IMR-90 (cell line): Measurements from ENCODE around the gene STXBP2. TPM values are rescaled to one million over a fixed set of nuclear protein-coding genes. Genes with fewer than 3 reads are reported as not detected.

Experiments used
- ATAC-seq: fragments of 200-7000 bp; cut with Tn5 transposase; 2 replicates; pipeline ENCODE4 v1.9.1; 2020; ENCODE audit warnings: low read depth, mild to moderate bottlenecking, moderate library complexity
- BruUV-seq: library from RNA; stranded (reverse); fragments of 400-500 nt; replicated peaks from 2 replicates; lab custom pipeline; 2021; lab: Mats Ljungman, UMichigan
- CTCF ChIA-PET: fragments of 300-600 bp; formaldehyde crosslinking; extraction: SDS; loops from one replicate; lab custom pipeline; 2021; ENCODE audit warnings: antibody characterized with exemption; lab: Yijun Ruan, JAX
- POLR2A ChIA-PET: fragments of 300-600 bp; sonication (Branson Sonifier 250); formaldehyde crosslinking; loops from one replicate; lab custom pipeline; 2022; ENCODE audit warnings: antibody characterized with exemption; ENCODE audit not compliant: unreplicated experiment; lab: Charles Lee
- DNase-seq: peaks from one replicate; pipeline ENCODE4 v3.0.0; 2013
- H2AFZ ChIP-seq: replicated peaks from 2 replicates; pipeline ENCODE3; 2013; ENCODE audit warnings: low read length, mild to moderate bottlenecking; ENCODE audit not compliant: poor library complexity
- H2AK5ac ChIP-seq: 2 replicates; pipeline ENCODE4 v1.6.1; 2013; ENCODE audit warnings: low read depth, low read length, inconsistent platforms
- H2AK9ac ChIP-seq: replicated peaks from 2 replicates; pipeline ENCODE3; 2013; ENCODE audit warnings: mild to moderate bottlenecking, low read depth, low read length, moderate library complexity; ENCODE audit not compliant: poor library complexity
- H2BK120ac ChIP-seq: 2 replicates; pipeline ENCODE4 v1.6.1; 2013; ENCODE audit warnings: low read depth, low read length, inconsistent platforms
- H2BK15ac ChIP-seq: 3 replicates; pipeline ENCODE4 v1.6.1; 2013; ENCODE audit warnings: low read depth, low read length, inconsistent platforms
- H2BK20ac ChIP-seq: 2 replicates; pipeline ENCODE4 v1.6.1; 2013; ENCODE audit warnings: low read depth, mild to moderate bottlenecking, inconsistent platforms, low read length, moderate library complexity
- H2BK5ac ChIP-seq: 2 replicates; pipeline ENCODE4 v1.6.1; 2013; ENCODE audit warnings: mild to moderate bottlenecking, low read depth, low read length, inconsistent platforms; ENCODE audit not compliant: poor library complexity, severe bottlenecking
- H3K14ac ChIP-seq: replicated peaks from 2 replicates; pipeline ENCODE4 v1.6.1; 2013; ENCODE audit warnings: low read depth, low read length, inconsistent platforms
- H3K18ac ChIP-seq: 2 replicates; pipeline ENCODE4 v1.6.1; 2013; ENCODE audit warnings: low read depth, low read length, control low read depth
- H3K23ac ChIP-seq: 2 replicates; pipeline ENCODE4 v1.6.1; 2013; ENCODE audit warnings: low read depth, low read length, inconsistent platforms
- H3K27ac ChIP-seq: 2 replicates; pipeline ENCODE4 v1.5.1; 2013; ENCODE audit warnings: mild to moderate bottlenecking, control low read depth, low read length; ENCODE audit not compliant: insufficient read depth
- H3K27me3 ChIP-seq: 2 replicates; pipeline ENCODE4 v1.6.1; 2013; ENCODE audit warnings: low read length; ENCODE audit not compliant: control insufficient read depth, insufficient read depth
- H3K36me3 ChIP-seq: 2 replicates; pipeline ENCODE4 v1.6.1; 2013; ENCODE audit warnings: low read length, mixed read lengths; ENCODE audit not compliant: control insufficient read depth, insufficient read depth
- H3K4ac ChIP-seq: 2 replicates; pipeline ENCODE4 v1.6.1; 2013; ENCODE audit warnings: low read depth, low read length, inconsistent platforms
- H3K4me1 ChIP-seq: 2 replicates; pipeline ENCODE4 v1.6.1; 2013; ENCODE audit warnings: low read length, mixed read lengths; ENCODE audit not compliant: control insufficient read depth, insufficient read depth
- H3K4me2 ChIP-seq: 2 replicates; pipeline ENCODE4 v1.6.1; 2013; ENCODE audit warnings: low read depth, mild to moderate bottlenecking, control low read depth, low read length, moderate library complexity
- H3K4me3 ChIP-seq: 2 replicates; pipeline ENCODE4 v1.5.1; 2013; ENCODE audit warnings: low read depth, mild to moderate bottlenecking, control low read depth, low read length, moderate library complexity; ENCODE audit not compliant: insufficient read depth
- H3K56ac ChIP-seq: 2 replicates; pipeline ENCODE4 v1.6.1; 2013; ENCODE audit warnings: low read length, inconsistent platforms; ENCODE audit not compliant: insufficient read depth; ENCODE audit errors: extremely low read depth
- H3K79me1 ChIP-seq, 2 experiments: 2 replicates each; pipeline ENCODE4 v1.6.1; 2013; ENCODE audit warnings: low read length in 2 of 2, inconsistent platforms in 1 of 2, low read depth in 1 of 2
- H3K9ac ChIP-seq: 2 replicates; pipeline ENCODE4 v1.6.1; 2013; ENCODE audit warnings: low read depth, low read length, control low read depth
- H3K9me1 ChIP-seq: 2 replicates; pipeline ENCODE4 v1.6.1; 2013; ENCODE audit warnings: low read length, inconsistent platforms; ENCODE audit not compliant: insufficient read depth
- H3K9me3 ChIP-seq: 2 replicates; pipeline ENCODE4 v1.6.1; 2013; ENCODE audit warnings: low read length; ENCODE audit not compliant: control insufficient read depth, insufficient read depth
- H4K20me1 ChIP-seq: 2 replicates; pipeline ENCODE4 v1.6.1; 2013; ENCODE audit warnings: low read length, inconsistent platforms; ENCODE audit not compliant: insufficient read depth
- H4K5ac ChIP-seq: 2 replicates; pipeline ENCODE4 v1.6.1; 2013; ENCODE audit warnings: mild to moderate bottlenecking, low read depth, low read length, control low read depth
- H4K8ac ChIP-seq, 2 experiments: 2 replicates each; pipeline ENCODE4 v1.6.1; 2013; ENCODE audit warnings: low read depth in 2 of 2, low read length in 2 of 2, control low read depth in 1 of 2, inconsistent platforms in 1 of 2
- H4K91ac ChIP-seq: 2 replicates; pipeline ENCODE4 v1.6.1; 2013; ENCODE audit warnings: low read depth, low read length, inconsistent platforms; ENCODE audit not compliant: insufficient read depth
- BHLHE40 ChIP-seq: fragments of 150-350 bp; IDR thresholded peaks from 2 replicates; pipeline ENCODE4 v1.6.1; 2016; ENCODE audit warnings: mild to moderate bottlenecking, low read depth, low read length
- CHD1 ChIP-seq: IDR thresholded peaks from 2 replicates; pipeline ENCODE4 v1.6.1; 2012; ENCODE audit warnings: low read depth, low read length, improper control_type of control experiment
- MAZ ChIP-seq: IDR thresholded peaks from 2 replicates; pipeline ENCODE4 v1.6.1; 2012; ENCODE audit warnings: low read depth, mild to moderate bottlenecking, low read length, improper control_type of control experiment, moderate library complexity, borderline replicate concordance
- NFE2L2 ChIP-seq: fragments of 150-350 bp; IDR thresholded peaks from 2 replicates; pipeline ENCODE4 v1.6.1; 2016; ENCODE audit warnings: low read depth, mild to moderate bottlenecking, low read length
- RAD21 ChIP-seq: IDR thresholded peaks from 2 replicates; pipeline ENCODE4 v1.6.1; 2012; ENCODE audit warnings: low read length, improper control_type of control experiment
- RCOR1 ChIP-seq: IDR thresholded peaks from 2 replicates; pipeline ENCODE4 v1.6.1; 2012; ENCODE audit warnings: mild to moderate bottlenecking, low read length, improper control_type of control experiment; ENCODE audit not compliant: insufficient replicate concordance
- RFX5 ChIP-seq: IDR thresholded peaks from 2 replicates; pipeline ENCODE4 v1.8.0; 2012; ENCODE audit warnings: low read depth, mild to moderate bottlenecking, low read length, moderate library complexity
- SMC3 ChIP-seq: fragments of 150-350 bp; IDR thresholded peaks from 2 replicates; pipeline ENCODE4 v1.6.1; 2016; ENCODE audit warnings: low read depth, mild to moderate bottlenecking, antibody characterized with exemption, low read length, moderate library complexity
- WGBS, 2 experiments: methylation state at CpG; one replicate each; pipeline versions ENCODE4 v1.1.5 to v1.1.7; 2013; ENCODE audit warnings: missing lambda C conversion rate in 2 of 2; ENCODE audit not compliant: insufficient read length in 1 of 2; ENCODE audit errors: extremely low coverage in 2 of 2; 5-methylcytosine and 5-hydroxymethylcytosine counted together
- dilution Hi-C: fragments of 300-500 bp; cut with HindIII; formaldehyde crosslinking; loops from one replicate; pipeline ENCODE4 v1.14.3; 2018; ENCODE audit warnings: low sequenced_read_pairs; ENCODE audit not compliant: unreplicated experiment
- in situ Hi-C: fragments of 300-500 bp; cut with MboI; formaldehyde crosslinking; loops from 3 replicates; pipeline ENCODE4 v1.14.3; 2019; ENCODE audit warnings: low sequenced_read_pairs, inconsistent platforms, mixed read lengths
- intact Hi-C: fragments of 100-400 bp; cut with micrococcal nuclease; formaldehyde crosslinking; loops from 2 replicates; pipeline ENCODE4 v1.10.0; 2022
- polyA plus RNA-seq, 3 experiments: library from polyadenylated mRNA; depleted of rRNA; stranded (reverse); fragments of >200 nt; gene quantifications; 2 replicates each; pipeline ENCODE4 v1.2.3, GENCODE V29; 2012; ENCODE audit warnings: low replicate concordance in 1 of 3
- total RNA-seq: library from RNA; depleted of rRNA; stranded (reverse); fragments of >200 nt; gene quantifications from 2 replicates; pipeline ENCODE4 v1.2.3, GENCODE V29; 2012
- TF ChIP-seq, protein P1 (sequence below): conservative IDR thresholded peaks from 2 replicates; pipeline ENCODE4 v1.5.1; 2012; ENCODE audit warnings: mild to moderate bottlenecking, low read depth, low read length, improper control_type of control experiment
- TF ChIP-seq, protein P2 (sequence below): fragments of 150-350 bp; IDR thresholded peaks from 2 replicates; pipeline ENCODE4 v1.6.1; 2016; ENCODE audit warnings: low read depth, mild to moderate bottlenecking, low read length, moderate library complexity, borderline replicate concordance
- TF ChIP-seq, protein P3 (sequence below): fragments of 150-350 bp; IDR thresholded peaks from 2 replicates; pipeline ENCODE4 v1.6.1; 2017; ENCODE audit warnings: mild to moderate bottlenecking, antibody characterized with exemption, low read length, low read depth

STXBP2 gene
- total and polyA plus RNA-seq, 2 of the 4 experiments (the other 2 are of a cell fraction) = 3.9 to 12.6 TPM

DNA sequence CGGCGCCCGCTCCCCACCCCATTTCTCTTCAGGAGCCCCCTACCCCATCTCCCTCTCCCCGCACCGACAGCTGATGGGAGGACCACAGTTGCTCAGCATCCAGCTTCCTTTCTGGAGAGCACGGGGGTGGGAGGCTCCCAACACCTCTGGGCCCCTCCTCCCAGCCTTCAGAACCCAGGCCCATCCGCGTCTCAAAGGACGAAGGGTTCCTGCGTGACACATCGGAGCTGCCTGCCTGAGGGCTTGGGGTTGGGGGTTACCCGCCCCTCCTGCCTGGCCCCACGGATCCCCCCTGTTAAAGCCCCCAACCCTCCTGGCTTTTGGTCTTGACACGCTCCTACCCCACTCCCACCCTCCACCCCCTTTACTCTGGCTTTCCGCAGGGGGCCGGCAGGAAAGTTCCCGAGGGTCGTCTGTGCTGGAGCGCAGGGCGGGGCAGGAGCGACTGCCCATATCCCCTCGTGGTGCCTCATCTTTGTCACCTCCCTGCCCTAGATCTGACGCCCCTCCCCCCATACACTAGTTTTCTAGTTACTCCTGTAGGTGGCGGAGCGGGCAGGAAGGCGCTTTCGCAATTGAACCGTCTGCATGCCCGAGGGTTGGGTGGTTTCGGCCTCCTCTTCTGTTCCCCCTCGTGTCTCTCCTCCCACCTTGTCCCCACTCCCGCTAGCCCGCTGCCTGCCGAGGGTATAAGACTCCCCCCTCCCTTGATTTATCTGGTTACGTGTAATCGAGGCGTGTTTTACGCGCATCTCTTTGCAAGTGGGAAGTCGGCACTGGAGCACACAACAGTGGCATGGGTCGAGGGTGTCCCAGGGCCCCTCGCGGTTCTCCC is 44.6 kb downstream of the STXBP2 start:
- Histone ChIP-seq H3K27ac (peak overlapping the region; percentile 86), H3K9me1 (peaks cover 3% of the 10 kb centered on the region), H2AFZ (peak overlapping the region; percentile 100), H3K27me3 (peaks cover 7% of the 10 kb centered on the region), H3K36me3 (peaks cover 11% of the 10 kb centered on the region; the same call in 1 of the 2 replicates), H2BK15ac (no peak overlapping the region), H2AK9ac (peak overlapping the region; percentile 99), H3K9ac (peak overlapping the region; percentile 82), H3K4ac (peak overlapping the region; percentile 87), H4K20me1 (peaks cover 14% of the 10 kb centered on the region), H3K79me1 (peaks cover 0 to 28% of the 10 kb centered on the region in 2 experiments; a peak in 3 of 4 replicates), H3K56ac (no peak overlapping the region), H3K18ac (no peak overlapping the region), H2BK120ac (no peak overlapping the region; the same call in 1 of the 2 replicates), H3K4me3 (peak overlapping the region; percentile 87), H3K14ac (peak overlapping the region; percentile 85; the same call in 1 of the 2 replicates), H2BK20ac (no peak overlapping the region), H4K5ac (no peak overlapping the region; the same call in 1 of the 2 replicates), H4K91ac (peak overlapping the region; percentile 18; the same call in 1 of the 2 replicates), H4K8ac (peak overlapping the region; percentile 77 to 89), H3K9me3 (no peaks in the 10 kb centered on the region), H3K4me1 (peaks cover 4% of the 10 kb centered on the region; the same call in 1 of the 2 replicates), H2AK5ac (peak overlapping the region; percentile 88), H2BK5ac (peak overlapping the region; percentile 73), H3K23ac (no peak overlapping the region), H3K4me2 (peak overlapping the region; percentile 82)
- ChIA-PET POLR2A (interaction anchor here (0.6 to 0.7 kb wide), 2 partner anchors 117 to 118 kb away, joined by 3 to 4 read pairs; no protein-coding TSS in a partner anchor), CTCF (interaction anchor here (0.5 to 1.3 kb wide), 13 partner anchors 13 to 611 kb away, joined by 3 to 10 read pairs (median 4); partner anchors contain the start of genes PET100, RETN and XAB2)
- dilution Hi-C loops = no loop called here
- 10% methylated on average over 26 of the region's 43 CpGs; no CpG with 5 or more reads in 1 of the 2 experiments for WGBS, 2 experiments
- BruUV-seq = no TSS peak
- intact Hi-C loops = loop anchor here (1.0 to 2.0 kb wide), 2 partner anchors 53 to 118 kb away; partner anchors contain the start of genes PET100 and XAB2
- ATAC-seq (peak; percentile 58), DNase-seq (peak; percentile 70)
- in situ Hi-C loops = loop anchor here (10.0 kb wide), 1 partner anchor 113 kb away; no protein-coding TSS in a partner anchor
- TF ChIP-seq RFX5 (no peak), RCOR1 (no peak), NFE2L2 (no peak), SMC3 (peak; percentile 44; the same call in 1 of the 2 replicates), CHD1 (no peak), MAZ (peak; percentile 51; the same call in 1 of the 2 replicates), RAD21 (peak; percentile 45), BHLHE40 (no peak)
- TF ChIP-seq, protein P1, sequence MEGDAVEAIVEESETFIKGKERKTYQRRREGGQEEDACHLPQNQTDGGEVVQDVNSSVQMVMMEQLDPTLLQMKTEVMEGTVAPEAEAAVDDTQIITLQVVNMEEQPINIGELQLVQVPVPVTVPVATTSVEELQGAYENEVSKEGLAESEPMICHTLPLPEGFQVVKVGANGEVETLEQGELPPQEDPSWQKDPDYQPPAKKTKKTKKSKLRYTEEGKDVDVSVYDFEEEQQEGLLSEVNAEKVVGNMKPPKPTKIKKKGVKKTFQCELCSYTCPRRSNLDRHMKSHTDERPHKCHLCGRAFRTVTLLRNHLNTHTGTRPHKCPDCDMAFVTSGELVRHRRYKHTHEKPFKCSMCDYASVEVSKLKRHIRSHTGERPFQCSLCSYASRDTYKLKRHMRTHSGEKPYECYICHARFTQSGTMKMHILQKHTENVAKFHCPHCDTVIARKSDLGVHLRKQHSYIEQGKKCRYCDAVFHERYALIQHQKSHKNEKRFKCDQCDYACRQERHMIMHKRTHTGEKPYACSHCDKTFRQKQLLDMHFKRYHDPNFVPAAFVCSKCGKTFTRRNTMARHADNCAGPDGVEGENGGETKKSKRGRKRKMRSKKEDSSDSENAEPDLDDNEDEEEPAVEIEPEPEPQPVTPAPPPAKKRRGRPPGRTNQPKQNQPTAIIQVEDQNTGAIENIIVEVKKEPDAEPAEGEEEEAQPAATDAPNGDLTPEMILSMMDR = peak; percentile 65
- TF ChIP-seq, protein P2, sequence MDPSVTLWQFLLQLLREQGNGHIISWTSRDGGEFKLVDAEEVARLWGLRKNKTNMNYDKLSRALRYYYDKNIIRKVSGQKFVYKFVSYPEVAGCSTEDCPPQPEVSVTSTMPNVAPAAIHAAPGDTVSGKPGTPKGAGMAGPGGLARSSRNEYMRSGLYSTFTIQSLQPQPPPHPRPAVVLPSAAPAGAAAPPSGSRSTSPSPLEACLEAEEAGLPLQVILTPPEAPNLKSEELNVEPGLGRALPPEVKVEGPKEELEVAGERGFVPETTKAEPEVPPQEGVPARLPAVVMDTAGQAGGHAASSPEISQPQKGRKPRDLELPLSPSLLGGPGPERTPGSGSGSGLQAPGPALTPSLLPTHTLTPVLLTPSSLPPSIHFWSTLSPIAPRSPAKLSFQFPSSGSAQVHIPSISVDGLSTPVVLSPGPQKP = no peak
- TF ChIP-seq, protein P3, sequence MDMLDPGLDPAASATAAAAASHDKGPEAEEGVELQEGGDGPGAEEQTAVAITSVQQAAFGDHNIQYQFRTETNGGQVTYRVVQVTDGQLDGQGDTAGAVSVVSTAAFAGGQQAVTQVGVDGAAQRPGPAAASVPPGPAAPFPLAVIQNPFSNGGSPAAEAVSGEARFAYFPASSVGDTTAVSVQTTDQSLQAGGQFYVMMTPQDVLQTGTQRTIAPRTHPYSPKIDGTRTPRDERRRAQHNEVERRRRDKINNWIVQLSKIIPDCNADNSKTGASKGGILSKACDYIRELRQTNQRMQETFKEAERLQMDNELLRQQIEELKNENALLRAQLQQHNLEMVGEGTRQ = no peak
